Measurements from ENCODE around the gene SIMC1. TPM values are rescaled to one million over a fixed set of nuclear protein-coding genes. Genes with fewer than 3 reads are reported as not detected.
A peak's percentile ranks its signal among the peaks of the same experiment; 100 is the strongest.
"Not testable (repeated sequence)": the region's sequence is repeated elsewhere in the genome, so short reads cannot be mapped to it uniquely, and the experiment has no call there.

Gene SIMC1
- 10 to 100 TPM in 2 of 3 donors, 1 to 10 TPM in 1; 7.7 to 13.4 (median 12.7) TPM for total RNA-seq

- H3K36me3 ChIP-seq; H3K27me3 ChIP-seq; DNase-seq (ENCODE audit: low spot score in 2 of 2); H3K4me1 ChIP-seq; intact Hi-C loops (cut with DNase I; ENCODE audit: low total_unique reads); H3K9me3 ChIP-seq; H3K27ac ChIP-seq: not testable (repeated sequence)
- H3K4me3 ChIP-seq = peak within 1 kb of the TSS; percentile 39 to 69 (median 57)
Measured at GRCh38 chr5:176237971-176238644, at the start of gene SIMC1. Gene SIMC1, plus strand, starts transcription at chr5:176238424. Its CDS starts 85 bp downstream, at chr5:176238509.

DNA sequence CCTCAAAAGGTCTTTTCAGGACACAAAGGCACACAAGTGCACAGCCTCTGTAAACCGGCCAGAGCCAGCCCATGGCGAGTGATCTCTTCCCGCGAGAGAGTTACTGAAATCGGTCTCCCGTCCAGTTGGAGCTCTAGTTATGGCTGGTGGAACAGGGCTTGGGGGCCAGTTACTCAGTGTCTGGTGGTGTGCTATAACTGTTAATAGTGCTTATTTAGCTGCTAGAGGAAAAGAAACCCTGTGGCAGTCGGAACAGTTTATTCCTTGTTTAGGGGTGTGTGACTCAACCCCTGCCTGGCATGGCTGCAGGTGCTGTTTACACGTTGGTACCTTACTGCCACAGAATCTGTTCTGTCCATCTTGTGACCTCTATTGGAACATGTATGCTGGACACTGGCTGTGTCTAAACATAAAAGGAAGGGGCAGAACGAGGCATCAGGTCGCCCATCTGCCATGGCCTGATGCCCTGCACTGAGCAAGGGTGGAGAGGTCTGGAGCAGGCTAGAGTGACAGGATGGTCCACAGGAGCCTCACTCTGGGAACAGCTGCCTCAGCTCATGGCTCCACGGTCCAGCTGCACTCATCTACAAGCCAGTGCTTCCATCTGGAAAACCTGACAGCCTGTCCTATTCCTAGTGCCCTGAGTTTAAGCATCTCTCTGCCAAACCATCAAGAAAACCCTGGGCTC lies 49.6 kb upstream of the SIMC1 start:
- Histone ChIP-seq H3K27me3 (peaks cover 0 to 13% of the 10 kb centered on the region in 2 donors), H3K27ac (no peak overlapping the region), H3K9me3 (no peaks in the 10 kb centered on the region), H3K36me3 (no peaks in the 10 kb centered on the region), H3K4me1 (no peaks in the 10 kb centered on the region), H3K4me3 (no peak overlapping the region)
- intact Hi-C loops (cut with DNase I; ENCODE audit: low total_unique reads) = no loop called here
- DNase-seq (ENCODE audit: low spot score in 2 of 2) = no peak
- TF ChIP-seq POLR2A (IDR thresholded peaks at IDR 0.05) (no peak), POLR2AphosphoS5 (IDR thresholded peaks at IDR 0.05) (no peak)
- TF ChIP-seq, protein P1, sequence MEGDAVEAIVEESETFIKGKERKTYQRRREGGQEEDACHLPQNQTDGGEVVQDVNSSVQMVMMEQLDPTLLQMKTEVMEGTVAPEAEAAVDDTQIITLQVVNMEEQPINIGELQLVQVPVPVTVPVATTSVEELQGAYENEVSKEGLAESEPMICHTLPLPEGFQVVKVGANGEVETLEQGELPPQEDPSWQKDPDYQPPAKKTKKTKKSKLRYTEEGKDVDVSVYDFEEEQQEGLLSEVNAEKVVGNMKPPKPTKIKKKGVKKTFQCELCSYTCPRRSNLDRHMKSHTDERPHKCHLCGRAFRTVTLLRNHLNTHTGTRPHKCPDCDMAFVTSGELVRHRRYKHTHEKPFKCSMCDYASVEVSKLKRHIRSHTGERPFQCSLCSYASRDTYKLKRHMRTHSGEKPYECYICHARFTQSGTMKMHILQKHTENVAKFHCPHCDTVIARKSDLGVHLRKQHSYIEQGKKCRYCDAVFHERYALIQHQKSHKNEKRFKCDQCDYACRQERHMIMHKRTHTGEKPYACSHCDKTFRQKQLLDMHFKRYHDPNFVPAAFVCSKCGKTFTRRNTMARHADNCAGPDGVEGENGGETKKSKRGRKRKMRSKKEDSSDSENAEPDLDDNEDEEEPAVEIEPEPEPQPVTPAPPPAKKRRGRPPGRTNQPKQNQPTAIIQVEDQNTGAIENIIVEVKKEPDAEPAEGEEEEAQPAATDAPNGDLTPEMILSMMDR (IDR thresholded peaks at IDR 0.05) = no peak

DNA sequence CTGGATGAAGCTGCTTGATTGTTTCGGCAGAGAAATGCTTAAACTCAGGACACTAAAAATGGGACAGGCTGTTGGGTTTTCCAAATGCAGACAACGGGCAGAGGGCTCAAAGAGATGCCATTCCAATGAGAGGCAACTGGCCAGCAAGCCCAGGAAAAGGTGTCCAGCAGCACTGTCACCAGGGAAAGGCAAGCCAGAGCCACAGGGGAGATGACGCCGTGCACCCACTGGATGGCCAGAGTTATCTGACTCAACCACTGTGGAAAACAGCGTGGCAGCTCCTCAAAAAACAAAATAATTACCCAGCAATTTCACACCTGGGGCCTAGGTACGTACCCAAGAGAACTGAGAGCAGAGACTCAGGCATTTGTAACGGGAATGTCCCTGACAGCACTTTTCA lies 48.4 kb upstream of the SIMC1 start:
- Histone ChIP-seq H3K9me3 (no peaks in the 10 kb centered on the region), H3K36me3 (no peaks in the 10 kb centered on the region), H3K27me3 (peaks cover 0 to 13% of the 10 kb centered on the region in 2 donors), H3K4me1 (no peaks in the 10 kb centered on the region), H3K4me3 (no peak overlapping the region), H3K27ac (no peak overlapping the region)
- no peak for DNase-seq (ENCODE audit: low spot score in 2 of 2)
- intact Hi-C loops (cut with DNase I; ENCODE audit: low total_unique reads) = no loop called here
- TF ChIP-seq, protein P1 (IDR thresholded peaks at IDR 0.05) = no peak

- H3K4me3 ChIP-seq = no peak overlapping the region
- no peak overlapping the region for H3K27ac ChIP-seq
- TF ChIP-seq POLR2AphosphoS5 (IDR thresholded peaks at IDR 0.05) = no peak
- DNase-seq (ENCODE audit: low spot score in 2 of 2) = no peak
- no peaks in the 10 kb centered on the region for H3K9me3 ChIP-seq
- no peaks in the 10 kb centered on the region for H3K4me1 ChIP-seq
- intact Hi-C loops (cut with DNase I; ENCODE audit: low total_unique reads) = no loop called here
- H3K27me3 ChIP-seq = peaks cover 0 to 13% of the 10 kb centered on the region in 2 donors
- no peaks in the 10 kb centered on the region for H3K36me3 ChIP-seq
Measured at GRCh38 chr5:176190886-176191755, 47.1 kb upstream of the SIMC1 start.

- peaks cover 0 to 13% of the 10 kb centered on the region in 2 donors for H3K27me3 ChIP-seq
- TF ChIP-seq POLR2AphosphoS5 (IDR thresholded peaks at IDR 0.05) = no peak
- no peak for TF ChIP-seq POLR2A (IDR thresholded peaks at IDR 0.05)
- TF ChIP-seq, protein P1 (IDR thresholded peaks at IDR 0.05) = no peak
- H3K4me1 ChIP-seq = no peaks in the 10 kb centered on the region
- no peak overlapping the region for H3K4me3 ChIP-seq
- intact Hi-C loops (cut with DNase I; ENCODE audit: low total_unique reads) = no loop called here
- no peaks in the 10 kb centered on the region for H3K9me3 ChIP-seq
- H3K27ac ChIP-seq = no peak overlapping the region
- H3K36me3 ChIP-seq = no peaks in the 10 kb centered on the region
- DNase-seq (ENCODE audit: low spot score in 2 of 2) = no peak
Measured at GRCh38 chr5:176192094-176192721, 46.0 kb upstream of the SIMC1 start.

DNA sequence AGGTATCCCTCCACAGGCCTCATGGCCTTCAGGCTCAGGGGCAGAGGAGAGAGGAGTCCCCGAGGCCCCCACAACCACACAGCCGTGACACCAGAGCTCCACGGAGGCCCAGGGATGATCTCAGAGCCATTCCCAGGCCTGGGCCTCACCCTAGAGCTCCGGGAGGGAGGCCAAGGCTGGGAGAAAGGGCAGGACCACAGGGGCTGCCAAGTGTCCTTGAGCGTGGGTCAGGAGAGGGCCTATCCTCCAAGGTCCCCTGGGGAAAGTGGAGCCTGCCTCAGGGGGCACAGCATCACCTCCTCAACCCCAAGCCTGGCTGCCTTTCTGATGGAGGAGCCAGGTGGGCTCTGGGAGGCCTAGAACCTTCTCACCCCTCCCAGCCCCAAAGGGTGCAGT lies 45.5 kb upstream of the SIMC1 start:
- H3K4me1 ChIP-seq; DNase-seq (ENCODE audit: low spot score in 2 of 2); intact Hi-C loops (cut with DNase I; ENCODE audit: low total_unique reads); H3K4me3 ChIP-seq; H3K36me3 ChIP-seq; H3K9me3 ChIP-seq; H3K27ac ChIP-seq: not testable (repeated sequence)
- peaks cover 0 to 13% of the 10 kb centered on the region in 2 donors for H3K27me3 ChIP-seq

GRCh38 chr5:176193636-176194035 lies 44.6 kb upstream of the SIMC1 start:
- peaks cover 0 to 13% of the 10 kb centered on the region in 2 donors for H3K27me3 ChIP-seq
- H3K4me3 ChIP-seq; H3K36me3 ChIP-seq; DNase-seq (ENCODE audit: low spot score in 2 of 2); intact Hi-C loops (cut with DNase I; ENCODE audit: low total_unique reads); H3K27ac ChIP-seq; H3K9me3 ChIP-seq; H3K4me1 ChIP-seq: not testable (repeated sequence)

GRCh38 chr5:176194238-176195083 lies 43.8 kb upstream of the SIMC1 start:
- H3K9me3 ChIP-seq; DNase-seq (ENCODE audit: low spot score in 2 of 2); intact Hi-C loops (cut with DNase I; ENCODE audit: low total_unique reads); H3K4me1 ChIP-seq; H3K36me3 ChIP-seq; H3K27ac ChIP-seq: not testable (repeated sequence)
- Histone ChIP-seq H3K27me3 (peaks cover 0 to 13% of the 10 kb centered on the region in 2 donors), H3K4me3 (peak overlapping the region in 2 of 3 donors; percentile 22 to 27)

Data from breast epithelium (tissue), 4 donors.